Frontal cortex (tissue), 4 donors: ENCODE measurements around the gene MRPL54. TPM values are rescaled to one million over a fixed set of nuclear protein-coding genes. Genes with fewer than 3 reads are reported as not detected.
A peak's percentile ranks its signal among the peaks of the same experiment; 100 is the strongest.

Experiments used
- DNase-seq, 2 donors: peaks; one replicate each; pipeline ENCODE4 v3.0.0; 2012; ENCODE audit warnings: low spot score in 2 of 2
- FAIRE-seq: peaks from 2 replicates; lab custom pipeline; 2012; peaks lifted over from hg19 to GRCh38; lab: Jason Lieb, UNC
- total RNA-seq: library from RNA; depleted of rRNA; stranded (reverse); fragments of >200 nt; gene quantifications from one replicate; pipeline ENCODE4 v1.2.3, GENCODE V29; 2014
- donor health status: control.
- donor health status: control.
- donor health status: control.

MRPL54 gene
- 21.6 TPM for total RNA-seq

GRCh38 chr19:3762501-3763459, at the start of gene MRPL54:
Gene MRPL54 (plus strand): TSS chr19:3762682. CDS start chr19:3762701, 19 bp downstream.
- DNase-seq: peak; percentile 95 to 96

GRCh38 chr19:3716147-3716668, 46.3 kb upstream of the MRPL54 start:
- FAIRE-seq (no peak), DNase-seq (no peak)

More at GRCh38 chr19:3762501-3763459, at the start of gene MRPL54:
- FAIRE-seq: no peak

GRCh38 chr19:3719868-3720267, 42.6 kb upstream of the MRPL54 start:
- no peak for FAIRE-seq
- no peak for DNase-seq

GRCh38 chr19:3720349-3720917, 42.0 kb upstream of the MRPL54 start:
- no peak for FAIRE-seq
- DNase-seq: no peak

- DNase-seq (peak; percentile 84 to 91), FAIRE-seq (no peak)
Observed at GRCh38 chr19:3721131-3721886, 41.2 kb upstream of the MRPL54 start.

GRCh38 chr19:3721887-3722442, 40.5 kb upstream of the MRPL54 start:
- FAIRE-seq: no peak
- no peak for DNase-seq

- no peak for DNase-seq
- FAIRE-seq: no peak
Observed at GRCh38 chr19:3722443-3723109, 39.9 kb upstream of the MRPL54 start.

- FAIRE-seq: no peak
- no peak for DNase-seq
Observed at GRCh38 chr19:3723110-3723488, 39.4 kb upstream of the MRPL54 start.

- FAIRE-seq (no peak), DNase-seq (no peak)
Observed at GRCh38 chr19:3723883-3724282, 38.6 kb upstream of the MRPL54 start.

GRCh38 chr19:3725121-3725520, 37.4 kb upstream of the MRPL54 start:
- FAIRE-seq (no peak), DNase-seq (no peak)

- DNase-seq (no peak), FAIRE-seq (no peak)
Observed at GRCh38 chr19:3725640-3726310, 36.7 kb upstream of the MRPL54 start.

- FAIRE-seq: no peak
- no peak for DNase-seq
Observed at GRCh38 chr19:3730457-3730958, 32.0 kb upstream of the MRPL54 start.

GRCh38 chr19:3732108-3732507, 30.4 kb upstream of the MRPL54 start:
- no peak for DNase-seq
- FAIRE-seq: no peak

GRCh38 chr19:3733549-3734309, 28.8 kb upstream of the MRPL54 start:
- FAIRE-seq (no peak), DNase-seq (no peak)

GRCh38 chr19:3734310-3734600, 28.2 kb upstream of the MRPL54 start:
- DNase-seq: no peak
- FAIRE-seq: no peak

- no peak for FAIRE-seq
- DNase-seq: no peak
Observed at GRCh38 chr19:3736106-3736724, 26.3 kb upstream of the MRPL54 start.

GRCh38 chr19:3737487-3738205, 24.8 kb upstream of the MRPL54 start:
- FAIRE-seq (no peak), DNase-seq (no peak)
